ENCODE results near the gene CAPN12. TPM values are rescaled to one million over a fixed set of nuclear protein-coding genes. Genes with fewer than 3 reads are reported as not detected.
"Not testable (repeated sequence)": the region's sequence is repeated elsewhere in the genome, so short reads cannot be mapped to it uniquely, and the experiment has no call there.

CAPN12 gene
- total RNA-seq, 1 donor from 2014 or later = 18.2 TPM

- no peak overlapping the region for H3K4me3 ChIP-seq
- TF ChIP-seq CTCF (IDR thresholded peaks at IDR 0.05) = no peak
- H3K4me1 ChIP-seq = no peaks in the 10 kb centered on the region
- no peaks in the 10 kb centered on the region for H3K36me3 ChIP-seq
- H3K9me3 ChIP-seq = no peaks in the 10 kb centered on the region
- ATAC-seq (peak; percentile 92 to 95), DNase-seq (no peak)
- intact Hi-C loops (cut with DNase I) = no loop called here
- H3K27me3 ChIP-seq (ENCODE audit: low read depth) = no peaks in the 10 kb centered on the region
- peak overlapping the region; percentile 51 for H3K27ac ChIP-seq
These were observed 15.3 kb upstream of the CAPN12 start for GRCh38 chr19:38759590-38760003.

GRCh38 chr19:38754196-38754595 is 9.9 kb upstream of the CAPN12 start:
- DNase-seq; H3K4me1 ChIP-seq; H3K4me3 ChIP-seq; H3K36me3 ChIP-seq; intact Hi-C loops (cut with DNase I); H3K9me3 ChIP-seq; H3K27ac ChIP-seq; H3K27me3 ChIP-seq (ENCODE audit: low read depth); ATAC-seq: not testable (repeated sequence)

- H3K4me3 ChIP-seq; intact Hi-C loops (cut with DNase I); H3K9me3 ChIP-seq; H3K27ac ChIP-seq; H3K36me3 ChIP-seq; H3K27me3 ChIP-seq (ENCODE audit: low read depth); H3K4me1 ChIP-seq; ATAC-seq; DNase-seq: not testable (repeated sequence)
These were observed 9.5 kb upstream of the CAPN12 start for GRCh38 chr19:38753783-38754182.

GRCh38 chr19:38745316-38745715 is 1.0 kb upstream of the CAPN12 start:
- Histone ChIP-seq H3K4me1 (no peaks in the 10 kb centered on the region), H3K27ac (no peak overlapping the region), H3K4me3 (no peak overlapping the region), H3K9me3 (no peaks in the 10 kb centered on the region), H3K27me3 (ENCODE audit: low read depth) (no peaks in the 10 kb centered on the region), H3K36me3 (no peaks in the 10 kb centered on the region)
- ATAC-seq = peak; percentile 8 to 23
- peak; percentile 36 for DNase-seq
- TF ChIP-seq CTCF (IDR thresholded peaks at IDR 0.05) = no peak
- intact Hi-C loops (cut with DNase I) = no loop called here

GRCh38 chr19:38744874-38745273 is 600 bp upstream of the CAPN12 start:
- no peaks in the 10 kb centered on the region for H3K27me3 ChIP-seq (ENCODE audit: low read depth)
- H3K9me3 ChIP-seq = no peaks in the 10 kb centered on the region
- H3K4me1 ChIP-seq = no peaks in the 10 kb centered on the region
- no peak for ATAC-seq
- intact Hi-C loops (cut with DNase I) = no loop called here
- DNase-seq = peak; percentile 14
- H3K27ac ChIP-seq = no peak overlapping the region
- H3K36me3 ChIP-seq = no peaks in the 10 kb centered on the region
- no peak overlapping the region for H3K4me3 ChIP-seq
- TF ChIP-seq CTCF (IDR thresholded peaks at IDR 0.05) = no peak

GRCh38 chr19:38743394-38744297 is 628 bp downstream of the CAPN12 start:
- no peak for ATAC-seq
- no peaks in the 10 kb centered on the region for H3K9me3 ChIP-seq
- TF ChIP-seq CTCF (IDR thresholded peaks at IDR 0.05) = no peak
- no peaks in the 10 kb centered on the region for H3K4me1 ChIP-seq
- no peak overlapping the region for H3K4me3 ChIP-seq
- DNase-seq = peak; percentile 45
- H3K27ac ChIP-seq = no peak overlapping the region
- no peaks in the 10 kb centered on the region for H3K36me3 ChIP-seq
- intact Hi-C loops (cut with DNase I) = no loop called here
- H3K27me3 ChIP-seq (ENCODE audit: low read depth) = no peaks in the 10 kb centered on the region

Measured in lower lobe of right lung (tissue), 2 donors.